ENCODE data around the gene NALF2. TPM values are rescaled to one million over a fixed set of nuclear protein-coding genes. Genes with fewer than 3 reads are reported as not detected.

NALF2 gene
- 8.4 TPM for polyA plus RNA-seq (2012; ENCODE audit: insufficient read depth, insufficient read length, low read depth)

DNA sequence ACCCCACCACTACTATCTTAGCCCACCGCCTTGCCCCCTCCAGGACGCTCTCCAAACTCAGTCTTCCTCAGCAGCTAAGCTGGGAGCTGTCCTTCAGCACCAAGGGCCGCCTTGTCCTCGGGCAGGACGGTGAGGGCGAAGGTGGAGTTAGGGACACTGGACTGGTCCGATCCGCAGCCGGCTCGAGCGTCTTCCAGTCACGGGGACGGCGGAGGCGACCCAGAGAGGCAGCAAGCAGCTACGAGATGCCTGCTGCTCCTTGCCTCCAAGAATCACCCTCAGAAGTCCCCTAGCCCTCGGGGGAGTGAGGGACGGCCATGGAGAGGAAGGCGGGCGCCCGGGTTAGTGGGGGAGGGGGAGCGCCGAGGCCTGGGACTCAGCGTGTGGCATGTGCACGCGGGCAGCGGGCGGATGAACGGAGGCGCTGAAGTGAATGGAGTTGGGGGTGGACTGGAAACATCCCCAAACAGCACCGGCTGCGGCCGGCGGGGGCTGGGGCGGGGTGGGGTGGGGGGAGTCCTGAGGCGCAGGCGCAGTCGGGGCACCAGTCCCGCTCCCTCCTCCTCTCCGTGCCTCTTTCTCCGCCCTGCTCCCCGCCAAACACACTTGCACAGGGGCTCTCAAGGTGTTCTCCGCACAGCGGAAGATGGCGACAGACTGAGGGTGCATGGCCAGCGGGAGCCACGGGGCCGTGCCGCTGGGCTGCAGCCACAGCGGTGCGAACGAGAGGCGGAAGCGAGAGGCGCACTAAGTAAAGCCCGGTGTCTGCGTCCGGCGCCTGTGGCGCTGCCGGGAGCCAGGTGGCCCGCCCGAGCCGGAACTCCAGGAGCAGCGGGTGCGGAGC, at the start of gene NALF2:
Gene NALF2, plus strand, starts transcription at position 545 of the 844 bp plus-strand sequence. CDS start 957 bp downstream, outside the sequence.
- Histone ChIP-seq H3K36me3 (no peaks in the 10 kb centered on the region), H3K9me3 (no peaks in the 10 kb centered on the region), H3K27me3 (no peaks in the 10 kb centered on the region), H3K4me3 (ENCODE audit: low read depth, low read length) (peak within 1 kb of the TSS; percentile 64), H3K4me1 (no peaks in the 10 kb centered on the region)
- TF ChIP-seq, protein P1, sequence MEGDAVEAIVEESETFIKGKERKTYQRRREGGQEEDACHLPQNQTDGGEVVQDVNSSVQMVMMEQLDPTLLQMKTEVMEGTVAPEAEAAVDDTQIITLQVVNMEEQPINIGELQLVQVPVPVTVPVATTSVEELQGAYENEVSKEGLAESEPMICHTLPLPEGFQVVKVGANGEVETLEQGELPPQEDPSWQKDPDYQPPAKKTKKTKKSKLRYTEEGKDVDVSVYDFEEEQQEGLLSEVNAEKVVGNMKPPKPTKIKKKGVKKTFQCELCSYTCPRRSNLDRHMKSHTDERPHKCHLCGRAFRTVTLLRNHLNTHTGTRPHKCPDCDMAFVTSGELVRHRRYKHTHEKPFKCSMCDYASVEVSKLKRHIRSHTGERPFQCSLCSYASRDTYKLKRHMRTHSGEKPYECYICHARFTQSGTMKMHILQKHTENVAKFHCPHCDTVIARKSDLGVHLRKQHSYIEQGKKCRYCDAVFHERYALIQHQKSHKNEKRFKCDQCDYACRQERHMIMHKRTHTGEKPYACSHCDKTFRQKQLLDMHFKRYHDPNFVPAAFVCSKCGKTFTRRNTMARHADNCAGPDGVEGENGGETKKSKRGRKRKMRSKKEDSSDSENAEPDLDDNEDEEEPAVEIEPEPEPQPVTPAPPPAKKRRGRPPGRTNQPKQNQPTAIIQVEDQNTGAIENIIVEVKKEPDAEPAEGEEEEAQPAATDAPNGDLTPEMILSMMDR (IDR thresholded peaks at IDR 0.05; ENCODE audit: low read depth, low read length), result no peak
- peak; percentile 81 for DNase-seq

- H3K4me1 ChIP-seq, result no peaks in the 10 kb centered on the region
- H3K9me3 ChIP-seq, result no peaks in the 10 kb centered on the region
- no peaks in the 10 kb centered on the region for H3K27me3 ChIP-seq
- no peak overlapping the region for H3K4me3 ChIP-seq (ENCODE audit: low read depth, low read length)
- H3K36me3 ChIP-seq, result no peaks in the 10 kb centered on the region
- DNase-seq, result no peak
- TF ChIP-seq, protein P1 (IDR thresholded peaks at IDR 0.05; ENCODE audit: low read depth, low read length), result no peak
These were observed 46.4 kb upstream of the NALF2 start for GRCh38 chrX:69457756-69458155.

GRCh38 chrX:69466546-69466945, 37.6 kb upstream of the NALF2 start:
- TF ChIP-seq, protein P1 (IDR thresholded peaks at IDR 0.05; ENCODE audit: low read depth, low read length), result no peak
- no peak for DNase-seq
- H3K4me1 ChIP-seq, result no peaks in the 10 kb centered on the region
- no peaks in the 10 kb centered on the region for H3K27me3 ChIP-seq
- no peak overlapping the region for H3K4me3 ChIP-seq (ENCODE audit: low read depth, low read length)
- no peaks in the 10 kb centered on the region for H3K36me3 ChIP-seq
- H3K9me3 ChIP-seq, result no peaks in the 10 kb centered on the region

DNA sequence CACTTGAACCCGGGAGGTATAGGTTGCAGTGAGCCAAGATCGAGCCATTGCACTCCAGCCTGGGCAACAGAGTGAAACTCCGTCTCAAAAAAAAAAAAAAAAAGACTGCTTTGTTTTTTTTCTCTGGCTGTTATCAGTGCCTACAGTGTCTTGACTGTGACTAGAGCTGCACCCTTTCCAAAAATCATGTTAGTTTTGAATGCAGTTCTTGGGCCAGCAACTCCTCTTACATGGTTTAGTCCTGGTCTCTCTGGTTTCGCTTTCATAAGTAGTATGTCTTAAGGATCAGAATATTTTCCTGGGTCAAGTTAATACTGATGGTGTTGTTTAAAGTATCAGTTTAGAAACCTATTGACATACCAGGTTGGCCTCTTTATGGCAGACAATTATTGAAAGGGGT, 34.2 kb upstream of the NALF2 start:
- no peak for DNase-seq
- Histone ChIP-seq H3K4me3 (ENCODE audit: low read depth, low read length) (no peak overlapping the region), H3K4me1 (no peaks in the 10 kb centered on the region), H3K36me3 (no peaks in the 10 kb centered on the region), H3K9me3 (no peaks in the 10 kb centered on the region), H3K27me3 (no peaks in the 10 kb centered on the region)
- TF ChIP-seq, protein P1 (IDR thresholded peaks at IDR 0.05; ENCODE audit: low read depth, low read length), result no peak

DNA sequence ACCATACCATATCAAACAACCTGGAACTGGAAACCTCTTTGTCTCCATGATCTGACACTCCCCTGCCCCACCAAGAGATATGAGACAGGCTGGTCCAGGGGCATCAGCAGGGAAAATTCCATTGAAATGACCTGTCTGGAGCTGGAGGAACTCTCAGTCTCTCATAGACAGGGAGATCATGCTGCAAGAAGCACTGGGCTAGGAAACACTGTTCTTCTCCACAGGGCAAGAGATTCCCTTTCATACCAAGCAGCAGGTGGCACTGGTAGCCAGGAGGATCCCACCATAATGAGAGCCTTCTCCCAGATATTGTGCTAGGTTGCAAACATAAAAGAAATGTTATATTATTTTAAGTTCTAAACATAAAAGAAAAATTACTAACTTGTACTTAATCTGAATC, 14.5 kb upstream of the NALF2 start:
- H3K36me3 ChIP-seq, result no peaks in the 10 kb centered on the region
- no peaks in the 10 kb centered on the region for H3K4me1 ChIP-seq
- DNase-seq, result no peak
- H3K9me3 ChIP-seq, result no peaks in the 10 kb centered on the region
- TF ChIP-seq, protein P1 (IDR thresholded peaks at IDR 0.05; ENCODE audit: low read depth, low read length), result no peak
- no peaks in the 10 kb centered on the region for H3K27me3 ChIP-seq
- no peak overlapping the region for H3K4me3 ChIP-seq (ENCODE audit: low read depth, low read length)

- H3K4me1 ChIP-seq, result no peaks in the 10 kb centered on the region
- peak; percentile 56 for DNase-seq
These were observed 10.9 kb upstream of the NALF2 start for GRCh38 chrX:69493193-69493592.

More at GRCh38 chrX:69493193-69493592, 10.9 kb upstream of the NALF2 start:
- no peaks in the 10 kb centered on the region for H3K9me3 ChIP-seq
- H3K27me3 ChIP-seq, result no peaks in the 10 kb centered on the region
- TF ChIP-seq, protein P1 (IDR thresholded peaks at IDR 0.05; ENCODE audit: low read depth, low read length), result peak; percentile 52
- no peak overlapping the region for H3K4me3 ChIP-seq (ENCODE audit: low read depth, low read length)
- H3K36me3 ChIP-seq, result no peaks in the 10 kb centered on the region
